Stomach (tissue), 9 donors: ENCODE data around the gene KIF6. TPM values are rescaled to one million over a fixed set of nuclear protein-coding genes. Genes with fewer than 3 reads are reported as not detected.

Experiments used
- DNase-seq, 2 donors: peaks; one replicate each; pipeline versions ENCODE4 v3.0.0 to v3.0.0-alpha.2; 2013 to 2019
- H3K27ac ChIP-seq, 5 donors: fragments of 200-600 bp in 4 of 5; sonication (generic) in 4 of 5; one replicate each; pipeline ENCODE4 v1.5.1; 2013 to 2019; ENCODE audit warnings: mild to moderate bottlenecking in 1 of 5, moderate library complexity in 1 of 5
- H3K27me3 ChIP-seq, 3 donors: fragments of 200-600 bp; sonication (generic); one replicate each; pipeline ENCODE4 v1.5.1; 2017 to 2019; ENCODE audit warnings: mixed run types in 1 of 3
- H3K36me3 ChIP-seq, 4 donors: fragments of 200-600 bp; sonication (generic); 1 replicate in 3 of 4; 2 replicates in 1 of 4; pipeline ENCODE4 v1.5.1; 2016 to 2019
- H3K4me1 ChIP-seq, 4 donors: fragments of 200-600 bp; sonication (generic); one replicate each; pipeline ENCODE4 v1.5.1; 2016 to 2019
- H3K4me3 ChIP-seq, 4 donors: fragments of 200-600 bp; sonication (generic) in 3 of 4; one replicate each; pipeline ENCODE4 v1.5.1; 2016 to 2019; ENCODE audit warnings: mild to moderate bottlenecking in 1 of 4
- H3K9me3 ChIP-seq, 4 donors: fragments of 200-600 bp; sonication (generic); one replicate each; pipeline ENCODE4 v1.5.1; 2016 to 2019
- EP300 ChIP-seq: sonication (generic); formaldehyde crosslinking; IDR thresholded peaks from one replicate; pipeline ENCODE4 v1.6.1; 2017; ENCODE audit warnings: antibody characterized with exemption
- POLR2A ChIP-seq, 4 donors: fragments of 450-650 bp; IDR thresholded peaks; one replicate each; pipeline ENCODE4 v1.6.1; 2016; ENCODE audit warnings: antibody characterized with exemption in 4 of 4, control low read depth in 2 of 4, mild to moderate bottlenecking in 1 of 4, moderate library complexity in 1 of 4
- POLR2AphosphoS5 ChIP-seq, 3 donors: sonication (generic); formaldehyde crosslinking; IDR thresholded peaks; one replicate each; pipeline ENCODE4 v1.6.1; 2016; ENCODE audit warnings: antibody characterized with exemption in 3 of 3
- WGBS, 5 donors: extraction: QIAGEN DNeasy Blood & Tissue Kit in 3 of 5; methylation state at CpG; one replicate each; pipeline versions ENCODE4 v1.1.5 to v1.1.7; 2013 to 2018; 5-methylcytosine and 5-hydroxymethylcytosine counted together
- intact Hi-C: fragments of 100-400 bp; cut with DNase I; formaldehyde crosslinking; loops from one replicate; pipeline ENCODE4 v1.15.1; 2023; ENCODE audit warnings: low total_unique reads
- polyA plus RNA-seq, 3 donors: library from polyadenylated mRNA; stranded (reverse); fragments of 200-250 nt; gene quantifications; one replicate each; pipeline ENCODE4 v1.2.3, GENCODE V29; 2013
- total RNA-seq, 5 donors: library from RNA; depleted of rRNA; stranded (reverse); fragments of >200 nt; gene quantifications; one replicate each; pipeline versions ENCODE4 v1.1.0 to v1.2.3, GENCODE V29; 2014 to 2016
- TF ChIP-seq, protein P1 (sequence below), 7 experiments: fragments of 450-650 bp in 4 of 7; fragments of 200-600 bp in 3 of 7; sonication (generic) in 3 of 7; IDR thresholded peaks; one replicate each; pipeline ENCODE4 v1.5.1; 2016 to 2019; ENCODE audit warnings: antibody characterized with exemption in 7 of 7, control low read depth in 2 of 7, mild to moderate bottlenecking in 1 of 7
- donor health status: healthy with polysubstance abuse.
- donor health status: Bipolar disorder and iron deficiency.
- donor health status: healthy.

Gene KIF6
- total and polyA plus RNA-seq, 8 donors = 0.25 to 9.8 (median 0.37) TPM; not detected in 3

DNA sequence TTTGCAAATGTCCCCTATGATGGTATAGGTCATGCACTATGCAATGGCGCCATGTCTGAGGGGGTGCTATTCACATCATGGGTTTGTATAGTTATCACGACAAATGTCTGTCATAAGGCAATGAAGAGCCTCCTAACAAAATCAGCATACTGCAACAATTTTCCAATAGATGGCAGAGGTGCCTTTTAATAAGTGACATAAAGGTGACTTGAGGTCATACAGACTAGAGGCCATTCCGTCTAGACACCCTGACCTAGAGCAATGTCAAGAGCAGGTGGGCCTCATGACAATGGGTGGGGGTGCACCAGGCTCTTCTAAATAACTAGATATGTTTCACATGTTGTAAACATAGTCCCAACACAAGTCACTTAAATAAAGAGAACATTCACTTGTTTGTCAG, 107.7 kb downstream of the KIF6 start:
- Histone ChIP-seq H3K36me3 (no peaks in the 10 kb centered on the region), H3K27me3 (no peaks in the 10 kb centered on the region), H3K4me1 (no peaks in the 10 kb centered on the region), H3K27ac (no peak overlapping the region), H3K9me3 (no peaks in the 10 kb centered on the region), H3K4me3 (no peak overlapping the region)
- intact Hi-C loops = no loop called here
- 68 to 82% (median 79%) methylated on average over 3 of the region's 3 CpGs for WGBS, 5 donors
- no peak for TF ChIP-seq POLR2AphosphoS5 (IDR thresholded peaks at IDR 0.05)
- TF ChIP-seq EP300 = no peak
- no peak for TF ChIP-seq POLR2A (IDR thresholded peaks at IDR 0.05)
- TF ChIP-seq, protein P1, sequence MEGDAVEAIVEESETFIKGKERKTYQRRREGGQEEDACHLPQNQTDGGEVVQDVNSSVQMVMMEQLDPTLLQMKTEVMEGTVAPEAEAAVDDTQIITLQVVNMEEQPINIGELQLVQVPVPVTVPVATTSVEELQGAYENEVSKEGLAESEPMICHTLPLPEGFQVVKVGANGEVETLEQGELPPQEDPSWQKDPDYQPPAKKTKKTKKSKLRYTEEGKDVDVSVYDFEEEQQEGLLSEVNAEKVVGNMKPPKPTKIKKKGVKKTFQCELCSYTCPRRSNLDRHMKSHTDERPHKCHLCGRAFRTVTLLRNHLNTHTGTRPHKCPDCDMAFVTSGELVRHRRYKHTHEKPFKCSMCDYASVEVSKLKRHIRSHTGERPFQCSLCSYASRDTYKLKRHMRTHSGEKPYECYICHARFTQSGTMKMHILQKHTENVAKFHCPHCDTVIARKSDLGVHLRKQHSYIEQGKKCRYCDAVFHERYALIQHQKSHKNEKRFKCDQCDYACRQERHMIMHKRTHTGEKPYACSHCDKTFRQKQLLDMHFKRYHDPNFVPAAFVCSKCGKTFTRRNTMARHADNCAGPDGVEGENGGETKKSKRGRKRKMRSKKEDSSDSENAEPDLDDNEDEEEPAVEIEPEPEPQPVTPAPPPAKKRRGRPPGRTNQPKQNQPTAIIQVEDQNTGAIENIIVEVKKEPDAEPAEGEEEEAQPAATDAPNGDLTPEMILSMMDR (IDR thresholded peaks at IDR 0.05) = no peak
- no peak for DNase-seq

DNA sequence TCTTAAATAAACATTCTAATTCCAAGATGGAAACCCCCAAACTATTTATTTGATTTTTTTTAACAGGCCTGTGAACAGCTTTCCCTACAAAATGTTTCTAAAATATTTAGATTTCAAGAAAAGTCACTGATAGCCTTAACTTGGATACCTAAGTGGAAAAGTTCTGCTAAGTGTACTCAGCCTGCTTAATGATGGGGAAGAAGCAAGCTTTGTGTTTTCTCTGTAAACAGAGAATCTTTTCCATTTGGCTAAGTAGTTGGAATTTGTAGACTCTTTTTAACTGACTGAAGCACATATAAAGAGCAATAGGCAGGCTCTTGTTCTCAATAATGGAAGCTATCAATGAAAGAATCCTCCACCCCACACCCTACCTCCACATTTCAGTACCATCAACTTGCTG, 108.2 kb downstream of the KIF6 start:
- no peak for TF ChIP-seq POLR2A (IDR thresholded peaks at IDR 0.05)
- TF ChIP-seq, protein P1 (IDR thresholded peaks at IDR 0.05) = no peak
- no peak for TF ChIP-seq POLR2AphosphoS5 (IDR thresholded peaks at IDR 0.05)
- TF ChIP-seq EP300 = no peak
- H3K9me3 ChIP-seq = no peaks in the 10 kb centered on the region
- no peaks in the 10 kb centered on the region for H3K27me3 ChIP-seq
- intact Hi-C loops = no loop called here
- no peaks in the 10 kb centered on the region for H3K4me1 ChIP-seq
- DNase-seq = no peak
- no peak overlapping the region for H3K4me3 ChIP-seq
- no peak overlapping the region for H3K27ac ChIP-seq
- H3K36me3 ChIP-seq = no peaks in the 10 kb centered on the region

DNA sequence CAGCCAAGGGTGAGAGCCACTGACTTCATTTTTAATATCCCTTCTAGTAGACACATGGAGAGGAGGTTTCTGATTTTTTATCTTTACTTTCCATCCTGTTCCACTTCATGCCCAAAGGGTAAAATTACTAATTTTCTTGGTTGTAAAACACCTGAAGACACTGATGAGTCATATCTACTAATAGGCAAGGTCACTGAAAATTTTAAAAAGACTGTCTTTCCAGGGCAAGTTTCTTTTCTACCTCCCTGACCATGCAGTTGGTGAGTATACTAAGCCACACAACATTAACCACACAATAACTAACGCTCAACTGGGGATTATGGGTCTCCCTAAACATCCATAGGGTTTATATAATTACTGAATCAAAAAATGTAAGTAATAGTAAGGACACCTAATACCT, 109.6 kb downstream of the KIF6 start:
- H3K27me3 ChIP-seq = no peaks in the 10 kb centered on the region
- no peak overlapping the region for H3K4me3 ChIP-seq
- no peak overlapping the region for H3K27ac ChIP-seq
- TF ChIP-seq POLR2A (IDR thresholded peaks at IDR 0.05) (no peak), POLR2AphosphoS5 (IDR thresholded peaks at IDR 0.05) (no peak), EP300 (no peak)
- TF ChIP-seq, protein P1 (IDR thresholded peaks at IDR 0.05) = no peak
- H3K4me1 ChIP-seq = peaks cover 0 to under 1% (median 0%) of the 10 kb centered on the region in 4 donors
- intact Hi-C loops = no loop called here
- WGBS, 5 donors = 37 to 79% (median 72%) methylated on average over 1 of the region's 1 CpG
- no peak for DNase-seq
- H3K9me3 ChIP-seq = no peaks in the 10 kb centered on the region
- no peaks in the 10 kb centered on the region for H3K36me3 ChIP-seq

DNA sequence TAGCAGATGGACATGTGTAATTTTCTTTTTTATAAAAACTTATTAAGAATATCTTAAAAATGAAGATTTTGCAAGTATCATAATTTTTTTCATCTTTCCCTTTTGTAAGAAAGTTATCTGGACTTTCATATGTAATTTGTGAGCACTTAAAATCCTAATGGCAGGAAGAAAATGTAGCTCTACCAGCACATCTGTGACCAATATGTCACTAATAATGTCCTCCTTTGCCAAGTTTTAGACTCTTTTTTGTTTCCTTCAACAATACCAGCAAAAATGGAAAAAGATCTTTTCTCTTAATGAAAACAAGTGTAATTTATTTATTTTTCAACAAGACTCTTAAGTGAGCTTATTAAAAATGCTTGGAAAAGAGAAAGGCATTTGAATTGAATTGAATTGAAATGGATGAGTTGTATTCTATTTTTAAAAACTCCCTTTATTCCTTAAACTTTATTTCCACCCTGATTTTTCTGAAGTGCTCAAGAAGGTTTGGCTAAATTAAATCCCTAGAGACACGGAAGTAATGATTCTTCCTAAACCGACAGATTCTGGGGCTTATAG, 110.7 kb downstream of the KIF6 start:
- 84 to 92% (median 91%) methylated on average over 2 of the region's 2 CpGs for WGBS, 5 donors
- no peak overlapping the region for H3K4me3 ChIP-seq
- DNase-seq = no peak

More for the DNA sequence above, 110.7 kb downstream of the KIF6 start:
- intact Hi-C loops = no loop called here
- TF ChIP-seq, protein P1 (IDR thresholded peaks at IDR 0.05) = no peak
- TF ChIP-seq POLR2A (IDR thresholded peaks at IDR 0.05) (no peak), EP300 (no peak), POLR2AphosphoS5 (IDR thresholded peaks at IDR 0.05) (no peak)
- H3K9me3 ChIP-seq = no peaks in the 10 kb centered on the region
- H3K36me3 ChIP-seq = no peaks in the 10 kb centered on the region
- no peak overlapping the region for H3K27ac ChIP-seq
- H3K27me3 ChIP-seq = no peaks in the 10 kb centered on the region
- peaks cover 0 to 9% (median 0%) of the 10 kb centered on the region in 4 donors for H3K4me1 ChIP-seq
